ENCODE data around the gene DLK1. TPM values are rescaled to one million over a fixed set of nuclear protein-coding genes. Genes with fewer than 3 reads are reported as not detected.

The DLK1 gene
- total and polyA plus RNA-seq, 4 donors: 0.05 to 9.9 (median 1.2) TPM; not detected in 1

DNA sequence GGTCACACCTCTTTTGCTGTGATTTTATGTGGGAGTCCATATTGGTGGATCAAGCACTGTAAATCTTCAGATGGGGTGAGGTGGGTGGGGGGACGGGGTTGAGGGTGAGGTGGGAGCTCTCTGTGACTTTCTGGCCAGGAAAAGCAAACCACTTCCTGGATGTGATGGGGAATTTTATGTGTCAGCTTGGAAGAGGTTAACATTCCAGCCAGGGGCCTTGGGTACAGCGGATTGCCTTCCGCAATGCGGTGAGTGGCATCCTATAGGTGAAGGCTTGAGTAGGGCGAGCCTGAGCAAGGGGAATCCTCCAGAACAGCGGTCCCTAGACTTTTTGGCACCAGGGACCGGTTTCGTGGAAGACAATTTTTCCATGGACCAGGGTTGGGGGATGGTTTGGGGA lies 36.2 kb downstream of the DLK1 start:
- Histone ChIP-seq H3K4me3 (no peak overlapping the region), H3K27me3 (ENCODE audit: control insufficient read depth in 3 of 3, insufficient read depth in 3 of 3, low read length in 2 of 3) (peaks cover 0 to 8% (median 2%) of the 10 kb centered on the region in 3 donors), H3K36me3 (ENCODE audit: control insufficient read depth in 4 of 4, insufficient read depth in 4 of 4, low read length in 4 of 4) (no peaks in the 10 kb centered on the region), H3K9me3 (ENCODE audit: control insufficient read depth in 4 of 4, insufficient read depth in 3 of 4, low read length in 3 of 4) (no peaks in the 10 kb centered on the region), H3K4me1 (ENCODE audit: control insufficient read depth in 5 of 5, insufficient read depth in 5 of 5, low read length in 5 of 5) (no peaks in the 10 kb centered on the region), H3K9ac (ENCODE audit: insufficient read depth in 1 of 2, low read length in 2 of 2) (no peak overlapping the region), H3K27ac (ENCODE audit: low read depth in 1 of 2, low read length in 1 of 2) (no peak overlapping the region)
- ATAC-seq (ENCODE audit: insufficient read depth, low FRiP score) (no peak), DNase-seq (no peak)
- TF ChIP-seq, protein P1, sequence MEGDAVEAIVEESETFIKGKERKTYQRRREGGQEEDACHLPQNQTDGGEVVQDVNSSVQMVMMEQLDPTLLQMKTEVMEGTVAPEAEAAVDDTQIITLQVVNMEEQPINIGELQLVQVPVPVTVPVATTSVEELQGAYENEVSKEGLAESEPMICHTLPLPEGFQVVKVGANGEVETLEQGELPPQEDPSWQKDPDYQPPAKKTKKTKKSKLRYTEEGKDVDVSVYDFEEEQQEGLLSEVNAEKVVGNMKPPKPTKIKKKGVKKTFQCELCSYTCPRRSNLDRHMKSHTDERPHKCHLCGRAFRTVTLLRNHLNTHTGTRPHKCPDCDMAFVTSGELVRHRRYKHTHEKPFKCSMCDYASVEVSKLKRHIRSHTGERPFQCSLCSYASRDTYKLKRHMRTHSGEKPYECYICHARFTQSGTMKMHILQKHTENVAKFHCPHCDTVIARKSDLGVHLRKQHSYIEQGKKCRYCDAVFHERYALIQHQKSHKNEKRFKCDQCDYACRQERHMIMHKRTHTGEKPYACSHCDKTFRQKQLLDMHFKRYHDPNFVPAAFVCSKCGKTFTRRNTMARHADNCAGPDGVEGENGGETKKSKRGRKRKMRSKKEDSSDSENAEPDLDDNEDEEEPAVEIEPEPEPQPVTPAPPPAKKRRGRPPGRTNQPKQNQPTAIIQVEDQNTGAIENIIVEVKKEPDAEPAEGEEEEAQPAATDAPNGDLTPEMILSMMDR (IDR thresholded peaks at IDR 0.05; ENCODE audit: control extremely low read depth, extremely low read depth): no peak
- 92 to 95% methylated on average over 8 of the region's 8 CpGs for WGBS, 2 donors

DNA sequence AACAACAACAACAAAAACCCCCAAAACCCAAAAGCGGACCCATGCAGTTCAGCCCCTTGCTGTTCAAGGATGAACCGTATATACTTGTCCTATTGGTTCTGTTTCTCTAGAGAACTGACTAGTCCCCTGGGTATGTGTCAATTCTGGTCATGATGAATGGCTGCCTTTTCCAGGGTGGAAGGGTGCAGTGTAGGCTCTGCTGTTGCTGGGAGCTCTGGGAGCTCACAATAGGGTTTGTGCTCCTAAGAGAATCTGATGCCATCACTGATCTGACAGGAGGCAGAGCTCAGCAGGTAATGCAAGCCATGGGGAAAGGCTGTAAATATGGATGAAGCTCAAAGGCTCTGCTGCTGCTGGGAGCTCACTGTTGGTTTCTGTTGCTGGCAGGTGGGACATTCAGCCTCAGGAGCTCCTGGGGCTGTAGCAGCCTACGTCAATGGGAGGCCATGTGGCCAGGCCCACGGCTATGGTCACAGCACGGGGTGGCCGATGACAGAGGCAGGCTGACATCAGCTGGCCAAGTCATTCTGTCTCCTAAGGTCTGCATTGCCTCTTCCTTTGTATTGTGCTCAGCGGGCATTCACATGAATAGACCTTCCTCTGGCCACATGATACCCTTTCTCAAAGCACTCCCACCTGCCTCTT lies 37.9 kb downstream of the DLK1 start:
- no peak overlapping the region for H3K27ac ChIP-seq (ENCODE audit: low read depth in 1 of 2, low read length in 1 of 2)
- H3K9ac ChIP-seq (ENCODE audit: insufficient read depth in 1 of 2, low read length in 2 of 2): no peak overlapping the region
- no peaks in the 10 kb centered on the region for H3K4me1 ChIP-seq (ENCODE audit: control insufficient read depth in 5 of 5, insufficient read depth in 5 of 5, low read length in 5 of 5)
- 90 to 94% methylated on average over 7 of the region's 7 CpGs for WGBS, 2 donors
- DNase-seq (no peak), ATAC-seq (ENCODE audit: insufficient read depth, low FRiP score) (no peak)
- H3K36me3 ChIP-seq (ENCODE audit: control insufficient read depth in 4 of 4, insufficient read depth in 4 of 4, low read length in 4 of 4): no peaks in the 10 kb centered on the region
- H3K9me3 ChIP-seq (ENCODE audit: control insufficient read depth in 4 of 4, insufficient read depth in 3 of 4, low read length in 3 of 4): no peaks in the 10 kb centered on the region
- no peak overlapping the region for H3K4me3 ChIP-seq
- H3K27me3 ChIP-seq (ENCODE audit: control insufficient read depth in 3 of 3, insufficient read depth in 3 of 3, low read length in 2 of 3): peaks cover 0 to 11% (median 2%) of the 10 kb centered on the region in 3 donors
- TF ChIP-seq, protein P1 (IDR thresholded peaks at IDR 0.05; ENCODE audit: control extremely low read depth, extremely low read depth): no peak

DNA sequence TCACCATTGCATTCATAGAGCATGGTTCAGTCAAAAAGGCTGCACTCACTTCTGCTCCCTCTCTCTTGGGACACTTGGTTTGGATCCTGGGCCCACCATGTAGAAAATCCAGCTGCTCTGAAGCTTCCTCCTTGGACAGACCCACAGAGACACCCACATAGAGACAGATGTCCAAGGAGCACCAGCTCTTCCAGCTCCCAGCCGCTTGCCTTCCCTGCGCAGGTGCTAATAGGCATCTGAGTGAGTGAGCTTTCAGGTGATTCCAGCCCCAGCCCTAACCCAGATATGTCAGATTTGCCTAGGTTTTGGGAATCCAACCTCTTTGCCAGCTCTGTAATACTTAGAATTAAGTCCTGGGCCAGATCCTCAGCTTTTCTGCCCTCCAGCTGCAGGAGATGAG lies 38.6 kb downstream of the DLK1 start:
- TF ChIP-seq, protein P1 (IDR thresholded peaks at IDR 0.05; ENCODE audit: control extremely low read depth, extremely low read depth): no peak
- peaks cover 0 to 11% (median 2%) of the 10 kb centered on the region in 3 donors for H3K27me3 ChIP-seq (ENCODE audit: control insufficient read depth in 3 of 3, insufficient read depth in 3 of 3, low read length in 2 of 3)
- no peaks in the 10 kb centered on the region for H3K36me3 ChIP-seq (ENCODE audit: control insufficient read depth in 4 of 4, insufficient read depth in 4 of 4, low read length in 4 of 4)
- H3K9ac ChIP-seq (ENCODE audit: insufficient read depth in 1 of 2, low read length in 2 of 2): no peak overlapping the region
- no peak overlapping the region for H3K27ac ChIP-seq (ENCODE audit: low read depth in 1 of 2, low read length in 1 of 2)
- no peak overlapping the region for H3K4me3 ChIP-seq
- 94 to 98% methylated on average over 2 of the region's 2 CpGs for WGBS, 2 donors
- H3K4me1 ChIP-seq (ENCODE audit: control insufficient read depth in 5 of 5, insufficient read depth in 5 of 5, low read length in 5 of 5): no peaks in the 10 kb centered on the region
- no peak for DNase-seq
- no peak for ATAC-seq (ENCODE audit: insufficient read depth, low FRiP score)
- H3K9me3 ChIP-seq (ENCODE audit: control insufficient read depth in 4 of 4, insufficient read depth in 3 of 4, low read length in 3 of 4): no peaks in the 10 kb centered on the region

DNA sequence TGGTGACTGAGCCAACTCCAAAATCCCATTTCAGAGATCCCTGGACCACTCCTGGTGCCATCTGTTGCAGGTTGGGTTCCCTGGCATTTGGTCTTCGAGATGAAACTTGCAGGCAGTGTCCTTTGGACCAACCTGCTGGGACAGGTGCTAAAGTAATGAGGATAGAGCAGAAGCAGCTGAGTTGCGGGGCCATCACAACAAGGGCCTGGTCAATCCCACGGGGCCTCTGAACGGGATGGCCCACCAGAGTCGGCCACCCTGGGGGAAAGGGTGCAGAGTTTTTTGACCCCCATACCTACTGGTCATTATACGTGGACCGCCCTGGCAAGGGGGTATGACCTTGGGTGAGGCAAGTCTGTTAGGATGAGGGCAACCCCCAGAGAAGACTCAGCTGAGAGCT lies 39.3 kb downstream of the DLK1 start:
- ATAC-seq (ENCODE audit: insufficient read depth, low FRiP score): no peak
- H3K27ac ChIP-seq (ENCODE audit: low read depth in 1 of 2, low read length in 1 of 2): no peak overlapping the region
- WGBS, 2 donors: 93 to 98% methylated on average over 7 of the region's 7 CpGs
- no peak overlapping the region for H3K9ac ChIP-seq (ENCODE audit: insufficient read depth in 1 of 2, low read length in 2 of 2)
- no peaks in the 10 kb centered on the region for H3K36me3 ChIP-seq (ENCODE audit: control insufficient read depth in 4 of 4, insufficient read depth in 4 of 4, low read length in 4 of 4)
- H3K9me3 ChIP-seq (ENCODE audit: control insufficient read depth in 4 of 4, insufficient read depth in 3 of 4, low read length in 3 of 4): peaks cover 0 to 3% (median 0%) of the 10 kb centered on the region in 4 donors
- TF ChIP-seq, protein P1 (IDR thresholded peaks at IDR 0.05; ENCODE audit: control extremely low read depth, extremely low read depth): no peak
- H3K4me1 ChIP-seq (ENCODE audit: control insufficient read depth in 5 of 5, insufficient read depth in 5 of 5, low read length in 5 of 5): no peaks in the 10 kb centered on the region
- no peak overlapping the region for H3K4me3 ChIP-seq
- H3K27me3 ChIP-seq (ENCODE audit: control insufficient read depth in 3 of 3, insufficient read depth in 3 of 3, low read length in 2 of 3): peaks cover 0 to 11% (median 2%) of the 10 kb centered on the region in 3 donors
- DNase-seq: no peak

All from lung (tissue), 12 donors.